Stimulated activated CD4-positive, alpha-beta T cell treated with anti-CD3 and anti-CD28 coated beads, TNF-alpha, amount 100 ng/mL, for 48 hours (primary cell): ENCODE data around the gene INTS11.
A peak's percentile ranks its signal among the peaks of the same experiment; 100 is the strongest.

Experiments
- DNase-seq, 3 donors: peaks; one replicate each; pipeline ENCODE4 v3.0.0-alpha.2; 2020; ENCODE audit warnings: low read depth in 3 of 3

INTS11 gene

GRCh38 chr1:1312450-1313314 lies 11.8 kb downstream of the INTS11 start:
- DNase-seq, result no peak

- DNase-seq, result no peak
Measured at GRCh38 chr1:1311107-1312104, 13.1 kb downstream of the INTS11 start.

- DNase-seq, result no peak
Measured at GRCh38 chr1:1310476-1311053, 13.9 kb downstream of the INTS11 start.

- no peak for DNase-seq
Measured at GRCh38 chr1:1310109-1310385, 14.4 kb downstream of the INTS11 start.

- no peak for DNase-seq
Measured at GRCh38 chr1:1309251-1310108, 15.0 kb downstream of the INTS11 start.

- DNase-seq, result no peak
Measured at GRCh38 chr1:1308756-1309250, 15.7 kb downstream of the INTS11 start.

GRCh38 chr1:1307923-1308755 lies 16.3 kb downstream of the INTS11 start, which contains the start of the genes ACAP3 and PUSL1:
Gene ACAP3 (minus strand): TSS chr1:1307930. CDS start chr1:1307815, 115 bp downstream.
Gene PUSL1 (plus strand): TSS chr1:1308597. CDS start chr1:1308644, 47 bp downstream.
- DNase-seq, result peak; percentile 77 to 88 (median 82)

GRCh38 chr1:1307261-1307922 lies 17.1 kb downstream of the INTS11 start:
- no peak for DNase-seq

- DNase-seq, result no peak
Measured at GRCh38 chr1:1306661-1307260, 17.7 kb downstream of the INTS11 start.

GRCh38 chr1:1306070-1306660 lies 18.3 kb downstream of the INTS11 start:
- DNase-seq, result no peak

- DNase-seq, result no peak
Measured at GRCh38 chr1:1305300-1306069, 19.0 kb downstream of the INTS11 start.

- DNase-seq, result no peak
Measured at GRCh38 chr1:1304331-1305299, 19.8 kb downstream of the INTS11 start.

GRCh38 chr1:1303736-1304135 lies 20.7 kb downstream of the INTS11 start:
- no peak for DNase-seq

GRCh38 chr1:1302951-1303509 lies 21.4 kb downstream of the INTS11 start:
- no peak for DNase-seq

GRCh38 chr1:1302006-1302430 lies 22.4 kb downstream of the INTS11 start:
- DNase-seq, result no peak

GRCh38 chr1:1300352-1300739 lies 24.1 kb downstream of the INTS11 start:
- no peak for DNase-seq
